ENCODE results near the gene AGMO. TPM values are rescaled to one million over a fixed set of nuclear protein-coding genes. Genes with fewer than 3 reads are reported as not detected.

AGMO gene
- total and polyA plus RNA-seq, 2 of the 8 experiments (the other 6 are each of a cell fraction or from before 2014, with no cell fraction given): 0.22 to 0.45 TPM

DNA sequence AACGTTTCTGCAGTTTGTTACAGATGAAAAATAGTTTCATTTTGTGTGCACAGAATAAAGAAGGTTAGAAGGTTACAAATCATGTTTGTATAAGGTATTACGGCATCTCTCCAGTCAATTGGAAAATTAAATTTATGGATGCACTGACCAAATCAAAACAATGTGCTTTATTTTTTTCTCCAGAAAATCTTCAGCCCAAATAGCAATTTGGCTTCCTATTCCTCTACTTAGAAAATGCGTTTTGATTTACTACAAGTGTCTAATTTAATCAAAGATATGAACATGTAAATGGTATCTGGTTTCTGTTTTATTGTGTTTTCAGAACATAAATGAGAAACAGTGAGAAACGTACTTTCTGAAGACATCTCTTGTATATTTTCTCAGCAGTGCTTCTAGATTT is 63.4 kb downstream of the AGMO start (continued):
- no peak for TF ChIP-seq RAD21 (IDR thresholded peaks at IDR 0.05 in 1 of 2, conservative IDR thresholded peaks at IDR 0.05 in 1 of 2; ENCODE audit: low read depth in 2 of 2, low read length in 2 of 2)
- no peak for TF ChIP-seq TEAD4 (IDR thresholded peaks at IDR 0.05; ENCODE audit: low read depth, low read length)
